GM12878 (cell line): ENCODE results near the gene CDCA8. TPM values are rescaled to one million over a fixed set of nuclear protein-coding genes. Genes with fewer than 3 reads are reported as not detected.

Experiments used
- ATAC-seq: fragments of 200-7000 bp; cut with Tn5 transposase; 3 replicates; pipeline ENCODE4 v1.9.1; 2020; ENCODE audit warnings: mild to moderate bottlenecking, moderate library complexity
- BruUV-seq: library from RNA; stranded (reverse); fragments of 400-500 nt; replicated peaks from 2 replicates; lab custom pipeline; 2021; lab: Mats Ljungman, UMichigan
- CTCF ChIA-PET: fragments of 300-600 bp; sonication (Branson Sonifier 250); formaldehyde crosslinking; extraction: SDS; loops from one replicate; lab custom pipeline; 2021; ENCODE audit warnings: inconsistent platforms; lab: Yijun Ruan, JAX
- POLR2A ChIA-PET: fragments of 350-600 bp; formaldehyde crosslinking; extraction: SDS; loops from one replicate; lab custom pipeline; 2021; ENCODE audit warnings: inconsistent platforms; lab: Charles Lee
- RAD21 ChIA-PET: fragments of 300-600 bp; sonication (Branson Sonifier 250); formaldehyde crosslinking; loops from one replicate; lab custom pipeline; 2023; ENCODE audit warnings: antibody characterized with exemption; ENCODE audit not compliant: unreplicated experiment; lab: Charles Lee
- SMC1A ChIA-PET: fragments of 300-600 bp; sonication (Branson Sonifier 250); formaldehyde crosslinking; loops from one replicate; lab custom pipeline; 2023; ENCODE audit not compliant: unreplicated experiment, uncharacterized antibody; lab: Charles Lee
- DNase-seq: peaks from one replicate; pipeline ENCODE4 v3.0.0-alpha.2; 2011; ENCODE audit warnings: low read depth, low spot score
- FAIRE-seq: peaks from 3 replicates; lab custom pipeline; 2011; peaks lifted over from hg19 to GRCh38; lab: Jason Lieb, UNC
- H2AFZ ChIP-seq: 2 replicates; pipeline ENCODE4 v1.6.0; 2011; ENCODE audit warnings: low read depth, low read length, control low read depth; ENCODE audit not compliant: control insufficient read depth
- H3K27ac ChIP-seq: 2 replicates; pipeline ENCODE4 v1.5.1; 2011; ENCODE audit warnings: control low read depth; ENCODE audit not compliant: control insufficient read depth, insufficient read depth
- H3K27me3 ChIP-seq, 2 experiments: replicated peaks in 1 of 2; 2 replicates each; pipeline versions ENCODE4 v1.6.0 to v1.6.1; 2011; ENCODE audit warnings: low read length in 1 of 2; ENCODE audit not compliant: control insufficient read depth in 2 of 2, insufficient read depth in 2 of 2
- H3K36me3 ChIP-seq, 2 experiments: 2 replicates each; pipeline ENCODE4 v1.5.1; 2011; ENCODE audit warnings: low read length in 1 of 2; ENCODE audit not compliant: control insufficient read depth in 2 of 2, insufficient read depth in 2 of 2
- H3K4me1 ChIP-seq: 2 replicates; pipeline ENCODE4 v1.6.1; 2011; ENCODE audit warnings: mild to moderate bottlenecking, low read length, moderate library complexity, mixed read lengths; ENCODE audit not compliant: control insufficient read depth, insufficient read depth
- H3K4me2 ChIP-seq: 2 replicates; pipeline ENCODE4 v1.6.0; 2011; ENCODE audit warnings: control low read depth; ENCODE audit not compliant: control insufficient read depth, insufficient read depth
- H3K4me3 ChIP-seq: fragments of 200-600 bp; sonication (generic); 2 replicates; pipeline ENCODE4 v1.5.1; 2016
- H3K79me2 ChIP-seq: 2 replicates; pipeline ENCODE4 v1.6.0; 2011; ENCODE audit warnings: low read length; ENCODE audit not compliant: control insufficient read depth, insufficient read depth
- H3K9ac ChIP-seq: 2 replicates; pipeline ENCODE4 v1.8.0; 2011; ENCODE audit warnings: low read length, control low read depth, mixed read lengths; ENCODE audit not compliant: control insufficient read depth, insufficient read depth
- H3K9me3 ChIP-seq: replicated peaks from 3 replicates; pipeline ENCODE4 v1.5.1; 2011; ENCODE audit warnings: mild to moderate bottlenecking, low read length; ENCODE audit not compliant: control insufficient read depth, insufficient read depth
- H4K20me1 ChIP-seq: 2 replicates; pipeline ENCODE4 v1.6.0; 2011; ENCODE audit not compliant: control insufficient read depth, insufficient read depth
- BHLHE40 ChIP-seq, 2 experiments: fragments of 450-650 bp in 1 of 2; IDR thresholded peaks; 2 replicates each; pipeline ENCODE4 v1.6.1; 2011 to 2017; ENCODE audit warnings: low read depth in 2 of 2, borderline replicate concordance in 1 of 2, improper control_type of control experiment in 1 of 2, low read length in 1 of 2, mild to moderate bottlenecking in 1 of 2
- BRCA1 ChIP-seq: IDR thresholded peaks from 2 replicates; pipeline ENCODE4 v1.6.1; 2011; ENCODE audit warnings: low read depth, low read length, improper control_type of control experiment
- CBX3 ChIP-seq: fragments of 200-600 bp; sonication (generic); IDR thresholded peaks from 2 replicates; pipeline ENCODE4 v1.6.1; 2016; ENCODE audit warnings: low read depth, borderline replicate concordance
- CHD1 ChIP-seq: IDR thresholded peaks from 2 replicates; pipeline ENCODE4 v1.6.1; 2012; ENCODE audit warnings: low read depth, low read length, improper control_type of control experiment
- CREB1 ChIP-seq: IDR thresholded peaks from 2 replicates; pipeline ENCODE4 v1.6.1; 2012; ENCODE audit warnings: low read depth, mild to moderate bottlenecking, inconsistent platforms
- EP300 ChIP-seq, 2 experiments: fragments of 150-350 bp in 1 of 2; IDR thresholded peaks; 2 replicates each; pipeline ENCODE4 v1.6.1; 2011 to 2012; ENCODE audit warnings: low read depth in 2 of 2, low read length in 2 of 2, borderline replicate concordance in 1 of 2, improper control_type of control experiment in 1 of 2, inconsistent platforms in 1 of 2; ENCODE audit not compliant: control insufficient read depth in 1 of 2
- IRF4 ChIP-seq: IDR thresholded peaks from 2 replicates; pipeline ENCODE4 v1.6.1; 2011; ENCODE audit warnings: low read depth, low read length
- MXI1 ChIP-seq: fragments of 150-350 bp; IDR thresholded peaks from 2 replicates; pipeline ENCODE4 v1.6.1; 2011; ENCODE audit warnings: low read depth, mild to moderate bottlenecking, inconsistent platforms, low read length, improper control_type of control experiment
- NFYB ChIP-seq: IDR thresholded peaks from 2 replicates; pipeline ENCODE4 v1.6.1; 2011; ENCODE audit warnings: low read depth, mild to moderate bottlenecking, low read length, improper control_type of control experiment, moderate library complexity; ENCODE audit not compliant: insufficient read depth
- RCOR1 ChIP-seq: conservative IDR thresholded peaks from 2 replicates; pipeline ENCODE4 v1.6.1; 2012; ENCODE audit warnings: low read depth, low read length, improper control_type of control experiment
- RELA ChIP-seq: fragments of 450-650 bp; IDR thresholded peaks from 2 replicates; pipeline ENCODE4 v1.8.0; 2014; ENCODE audit warnings: borderline replicate concordance; ENCODE audit not compliant: partially characterized antibody
- STAT1 ChIP-seq: fragments of 450-650 bp; conservative IDR thresholded peaks from 2 replicates; pipeline ENCODE4 v1.6.1; 2014; ENCODE audit warnings: antibody characterized with exemption, mild to moderate bottlenecking
- YBX1 ChIP-seq: fragments of 450-650 bp; IDR thresholded peaks from 2 replicates; pipeline ENCODE4 v1.6.1; 2016; ENCODE audit warnings: antibody characterized with exemption
- YY1 ChIP-seq: IDR thresholded peaks from 2 replicates; pipeline ENCODE4 v1.6.1; 2011; ENCODE audit warnings: low read depth, mild to moderate bottlenecking, low read length
- WGBS: methylation state at CpG from one replicate; pipeline ENCODE4 v1.1.6; 2016; ENCODE audit warnings: low lambda C conversion rate; ENCODE audit not compliant: insufficient replicate concordance, insufficient coverage; ENCODE audit errors: missing lambda C conversion rate; 5-methylcytosine and 5-hydroxymethylcytosine counted together
- in situ Hi-C: fragments of 300-500 bp; cut with MboI; formaldehyde crosslinking; loops from 9 replicates; pipeline ENCODE4 v1.14.3; 2018; ENCODE audit warnings: mixed read lengths
- intact Hi-C: fragments of 100-400 bp; cut with micrococcal nuclease; formaldehyde crosslinking; loops from one replicate; pipeline ENCODE4 v1.14.2; 2022; ENCODE audit not compliant: unreplicated experiment
- polyA plus RNA-seq, 11 experiments: library from polyadenylated mRNA; depleted of rRNA in 4 of 11; unstranded in 6 of 11; stranded (reverse) in 5 of 11; fragments of >200 nt; fragmentation: Nextera tagmentation in 4 of 11; fragmentation: Illumina TruSeq in 1 of 11; extraction: Ambion mirVana in 4 of 11; extraction: Trizol in 1 of 11; gene quantifications; 1 replicate in 1 of 11; 2 replicates in 10 of 11; pipeline versions ENCODE4 v1.2.1 to v1.2.3, GENCODE V29; 2011 to 2016; ENCODE audit warnings: inconsistent platforms in 2 of 11, missing spikeins in 2 of 11, low read depth in 1 of 11
- total RNA-seq, 4 experiments: library from RNA; depleted of rRNA in 3 of 4; stranded (reverse); fragments of >200 nt in 3 of 4; fragmentation: Illumina TruSeq in 1 of 4; extraction: Trizol in 1 of 4; gene quantifications; 2 replicates each; pipeline versions ENCODE4 v1.2.1 to v1.2.3, GENCODE V29; 2013 to 2021
- TF ChIP-seq, protein P1 (sequence below): fragments of 450-650 bp; conservative IDR thresholded peaks from 2 replicates; pipeline ENCODE4 v1.6.1; 2017; ENCODE audit warnings: mild to moderate bottlenecking, moderate library complexity
- TF ChIP-seq, protein P2 (sequence below): fragments of 450-650 bp; IDR thresholded peaks from 2 replicates; pipeline ENCODE4 v1.6.1; 2017; ENCODE audit warnings: low read depth, mild to moderate bottlenecking, moderate library complexity

CDCA8 gene
- total and polyA plus RNA-seq, 10 of the 15 experiments (the other 5 are each of a cell fraction or from before 2014, with no cell fraction given) = 21.3 to 98.1 (median 61.4) TPM

DNA sequence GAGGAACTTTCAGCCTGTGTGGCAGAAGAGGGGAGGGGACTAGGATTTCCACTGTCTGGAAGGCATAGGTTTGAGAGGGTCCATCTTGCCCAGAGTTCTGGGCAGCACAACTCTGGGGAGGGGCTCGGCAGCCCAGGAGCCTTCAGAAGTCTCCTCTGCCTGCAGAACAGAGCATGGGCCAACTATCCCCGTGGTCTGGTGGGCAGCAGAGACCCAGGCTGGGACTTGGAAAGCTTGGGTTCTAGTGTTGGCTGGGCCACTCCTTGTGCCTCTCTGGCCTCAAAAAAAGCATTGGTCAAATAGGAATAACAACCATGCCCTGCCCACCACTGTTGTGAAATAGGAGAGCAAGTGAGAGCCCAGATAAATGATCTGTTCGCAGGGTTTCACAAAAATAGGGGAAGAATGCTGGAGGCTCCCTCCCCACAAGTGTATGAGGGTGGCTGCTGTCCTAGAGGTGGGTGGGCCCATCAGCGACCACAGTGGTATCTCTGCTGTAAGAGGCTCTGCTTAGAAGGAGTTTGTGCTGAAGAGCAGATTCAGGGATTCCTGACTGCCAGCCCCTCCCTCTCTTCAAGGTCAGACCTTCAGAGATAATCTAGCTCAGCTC, 63.7 kb downstream of the CDCA8 start:
- Histone ChIP-seq H3K79me2 (no peaks in the 10 kb centered on the region), H3K4me1 (no peaks in the 10 kb centered on the region; the same call in 1 of the 2 replicates), H3K27ac (no peak overlapping the region), H2AFZ (no peak overlapping the region), H3K4me3 (no peak overlapping the region), H3K9ac (no peak overlapping the region), H4K20me1 (no peaks in the 10 kb centered on the region), H3K4me2 (no peak overlapping the region), H3K36me3 (no peaks in the 10 kb centered on the region), H3K27me3 (peaks cover 5 to 6% of the 10 kb centered on the region in 2 experiments; a peak in 2 of 4 replicates), H3K9me3 (no peaks in the 10 kb centered on the region)
- no peak; the same call in 2 of the 3 replicates for ATAC-seq
- no TSS peak for BruUV-seq
- 19% methylated on average over 4 of the region's 4 CpGs for WGBS
- FAIRE-seq = no peak
- no peak for DNase-seq
- RAD21 ChIA-PET = no interaction called here
- CTCF ChIA-PET = interaction anchor here (0.6 to 1.3 kb wide), 3 partner anchors 8 to 14 kb away, joined by 3 read pairs; no protein-coding TSS in a partner anchor
- SMC1A ChIA-PET = interaction anchor here (1.0 kb wide), 1 partner anchor 9 kb away, joined by 4 read pairs; the partner anchor contains the start of gene EPHA10
- in situ Hi-C loops (no loop called here), intact Hi-C loops (no loop called here)
- TF ChIP-seq RELA (no peak), YY1 (no peak), MXI1 (no peak), EP300 (IDR thresholded peaks at IDR 0.05; ENCODE audit: borderline replicate concordance in 1 of 2, control insufficient read depth in 1 of 2, low read depth in 2 of 2, low read length in 2 of 2) (no peak), NFYB (no peak), CHD1 (no peak), BHLHE40 (IDR thresholded peaks at IDR 0.05; ENCODE audit: borderline replicate concordance in 1 of 2, low read depth in 2 of 2, low read length in 1 of 2) (no peak), STAT1 (no peak), CREB1 (no peak), IRF4 (no peak), CBX3 (no peak), YBX1 (no peak), BRCA1 (no peak), RCOR1 (no peak)
- TF ChIP-seq, protein P1, sequence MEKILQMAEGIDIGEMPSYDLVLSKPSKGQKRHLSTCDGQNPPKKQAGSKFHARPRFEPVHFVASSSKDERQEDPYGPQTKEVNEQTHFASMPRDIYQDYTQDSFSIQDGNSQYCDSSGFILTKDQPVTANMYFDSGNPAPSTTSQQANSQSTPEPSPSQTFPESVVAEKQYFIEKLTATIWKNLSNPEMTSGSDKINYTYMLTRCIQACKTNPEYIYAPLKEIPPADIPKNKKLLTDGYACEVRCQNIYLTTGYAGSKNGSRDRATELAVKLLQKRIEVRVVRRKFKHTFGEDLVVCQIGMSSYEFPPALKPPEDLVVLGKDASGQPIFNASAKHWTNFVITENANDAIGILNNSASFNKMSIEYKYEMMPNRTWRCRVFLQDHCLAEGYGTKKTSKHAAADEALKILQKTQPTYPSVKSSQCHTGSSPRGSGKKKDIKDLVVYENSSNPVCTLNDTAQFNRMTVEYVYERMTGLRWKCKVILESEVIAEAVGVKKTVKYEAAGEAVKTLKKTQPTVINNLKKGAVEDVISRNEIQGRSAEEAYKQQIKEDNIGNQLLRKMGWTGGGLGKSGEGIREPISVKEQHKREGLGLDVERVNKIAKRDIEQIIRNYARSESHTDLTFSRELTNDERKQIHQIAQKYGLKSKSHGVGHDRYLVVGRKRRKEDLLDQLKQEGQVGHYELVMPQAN = no peak
- TF ChIP-seq, protein P2, sequence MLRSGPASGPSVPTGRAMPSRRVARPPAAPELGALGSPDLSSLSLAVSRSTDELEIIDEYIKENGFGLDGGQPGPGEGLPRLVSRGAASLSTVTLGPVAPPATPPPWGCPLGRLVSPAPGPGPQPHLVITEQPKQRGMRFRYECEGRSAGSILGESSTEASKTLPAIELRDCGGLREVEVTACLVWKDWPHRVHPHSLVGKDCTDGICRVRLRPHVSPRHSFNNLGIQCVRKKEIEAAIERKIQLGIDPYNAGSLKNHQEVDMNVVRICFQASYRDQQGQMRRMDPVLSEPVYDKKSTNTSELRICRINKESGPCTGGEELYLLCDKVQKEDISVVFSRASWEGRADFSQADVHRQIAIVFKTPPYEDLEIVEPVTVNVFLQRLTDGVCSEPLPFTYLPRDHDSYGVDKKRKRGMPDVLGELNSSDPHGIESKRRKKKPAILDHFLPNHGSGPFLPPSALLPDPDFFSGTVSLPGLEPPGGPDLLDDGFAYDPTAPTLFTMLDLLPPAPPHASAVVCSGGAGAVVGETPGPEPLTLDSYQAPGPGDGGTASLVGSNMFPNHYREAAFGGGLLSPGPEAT = no peak
- POLR2A ChIA-PET = interaction anchor here (1.0 kb wide), 1 partner anchor 57 kb away, joined by 3 read pairs; no protein-coding TSS in a partner anchor
